Measurements from ENCODE around the gene SETD6. TPM values are rescaled to one million over a fixed set of nuclear protein-coding genes. Genes with fewer than 3 reads are reported as not detected.

Gene SETD6
- total and polyA plus RNA-seq, 2 of the 8 experiments (the other 6 are each of a cell fraction or from before 2014, with no cell fraction given), result 25.3 to 40.5 TPM

DNA sequence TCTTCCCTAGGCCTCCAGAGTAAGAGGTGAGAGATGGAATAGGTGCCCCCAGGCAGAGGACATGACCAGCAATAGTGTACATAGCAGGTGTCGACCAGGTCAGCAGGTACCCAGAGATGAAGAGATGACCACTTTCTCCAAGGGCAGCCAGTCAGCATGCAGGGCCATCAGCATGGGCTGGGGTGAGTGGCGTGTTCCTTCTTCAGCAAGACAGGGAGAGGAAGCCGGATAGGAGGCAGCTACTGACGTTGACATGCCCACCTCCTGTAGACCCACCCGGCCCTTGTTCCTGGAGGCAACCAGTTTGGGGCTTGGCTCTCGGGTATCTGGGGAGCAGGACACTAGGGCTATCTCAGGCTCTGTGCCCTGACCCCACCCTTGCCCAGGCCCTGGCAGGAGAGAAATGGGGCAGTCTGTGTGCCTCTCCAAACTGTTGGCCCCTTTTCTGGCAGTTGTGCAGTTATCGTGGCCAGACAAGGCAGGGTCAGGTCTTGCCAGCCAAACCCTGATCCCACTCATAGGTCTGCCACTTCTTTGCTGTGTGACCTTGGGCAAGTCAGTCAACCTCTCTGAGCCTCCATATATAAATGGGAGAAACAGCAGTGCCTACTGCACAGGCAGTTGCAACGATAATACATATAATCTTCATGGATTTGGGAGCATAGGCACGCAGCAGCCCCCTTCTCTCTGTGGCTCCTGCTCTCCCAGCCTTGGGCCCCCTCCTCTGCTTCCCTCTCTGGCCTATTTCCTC, 16.8 kb upstream of the SETD6 start:
- no peak overlapping the region for H2AFZ ChIP-seq (ENCODE audit: low read length)
- H3K18ac ChIP-seq (ENCODE audit: extremely low read depth, low read length), result no peak overlapping the region
- H2BK20ac ChIP-seq (ENCODE audit: low read length), result no peak overlapping the region
- H3K79me1 ChIP-seq (ENCODE audit: low read depth, low read length), result no peaks in the 10 kb centered on the region
- DNase-seq (ENCODE audit: low read depth in 1 of 2, low spot score in 2 of 2), result no peak
- no peak overlapping the region for H3K23ac ChIP-seq (ENCODE audit: insufficient read length)
- no peaks in the 10 kb centered on the region for H3K79me2 ChIP-seq (ENCODE audit: control insufficient read depth in 1 of 2, insufficient read depth in 2 of 2, low read length in 2 of 2)
- no peak overlapping the region for H3K27ac ChIP-seq (ENCODE audit: low read depth, low read length)
- no peak overlapping the region for H3K9ac ChIP-seq (replicated peaks in 1 of 4; ENCODE audit: extremely low read depth in 1 of 4, low read depth in 3 of 4, low read length in 3 of 4)
- H3K4me2 ChIP-seq (ENCODE audit: insufficient read depth in 1 of 2, low read depth in 2 of 2, low read length in 2 of 2), result no peak overlapping the region
- H3K36me3 ChIP-seq (ENCODE audit: control insufficient read depth in 2 of 4, insufficient read depth in 4 of 4, low read length in 3 of 4), result no peaks in the 10 kb centered on the region
- H3K14ac ChIP-seq (ENCODE audit: insufficient read length), result no peak overlapping the region
- H3K23me2 ChIP-seq (ENCODE audit: low read depth, low read length), result peaks cover 20% of the 10 kb centered on the region
- no peak overlapping the region for H2AK5ac ChIP-seq (ENCODE audit: low read depth, low read length)
- no peak overlapping the region for H2BK12ac ChIP-seq (ENCODE audit: low read depth, low read length)
- no peak for FAIRE-seq
- WGBS, 2 experiments (ENCODE audit: extremely low coverage in 1 of 2, insufficient coverage in 1 of 2, insufficient read length in 1 of 2, insufficient replicate concordance in 2 of 2, low coverage in 1 of 2, low lambda C conversion rate in 2 of 2, missing lambda C conversion rate in 1 of 2), result 91% methylated on average over 9 of the region's 9 CpGs; no CpG with 5 or more reads in 1 of the 2 experiments
- no peak overlapping the region for H2BK15ac ChIP-seq (ENCODE audit: low read length)
- TF ChIP-seq POLR2A (IDR thresholded peaks at IDR 0.05; ENCODE audit: control extremely low read depth in 1 of 2, low read depth in 2 of 2, low read length in 2 of 2) (no peak), JUN (IDR thresholded peaks at IDR 0.05; ENCODE audit: low read depth, low read length) (no peak), KDM1A (IDR thresholded peaks at IDR 0.05; ENCODE audit: borderline replicate concordance, low read length) (peak; percentile 65; the same call in 1 of the 2 replicates), PHF8 (conservative IDR thresholded peaks at IDR 0.05; ENCODE audit: low read depth, low read length) (no peak), SIX5 (IDR thresholded peaks at IDR 0.05; ENCODE audit: low read depth, low read length) (no peak), POLR2AphosphoS5 (IDR thresholded peaks at IDR 0.05; ENCODE audit: low read depth, low read length) (no peak)
- peaks cover 0 to 8% (median 6%) of the 10 kb centered on the region in 4 experiments; a peak in 4 of 7 replicates for H3K27me3 ChIP-seq (replicated peaks in 1 of 4; ENCODE audit: control insufficient read depth in 3 of 4, extremely low read depth in 1 of 4, insufficient read depth in 3 of 4, low read length in 3 of 4)
- no peak overlapping the region for H4K8ac ChIP-seq (ENCODE audit: extremely low read depth, insufficient read depth, low read length)
- POLR2A ChIA-PET (ENCODE audit: partially characterized antibody), result interaction anchor here (1.5 to 1.6 kb wide), 2 partner anchors 8 to 13 kb away, joined by 3 to 5 read pairs; no protein-coding TSS in a partner anchor
- H2BK120ac ChIP-seq (replicated peaks; ENCODE audit: low read depth, low read length), result no peak overlapping the region
- H3K4me3 ChIP-seq (ENCODE audit: extremely low read depth in 1 of 4, insufficient read depth in 2 of 4, low read depth in 3 of 4, low read length in 4 of 4), result no peak overlapping the region
- CTCF ChIA-PET (ENCODE audit: partially characterized antibody), result interaction anchor here (0.6 to 2.2 kb wide), 7 partner anchors 8 to 162 kb away, joined by 3 to 9 read pairs (median 6); partner anchors contain the start of gene GINS3
- no peaks in the 10 kb centered on the region for H4K20me1 ChIP-seq (replicated peaks in 1 of 2; ENCODE audit: control insufficient read depth in 1 of 2, insufficient read depth in 2 of 2, low read length in 2 of 2)
- H3K9me3 ChIP-seq (ENCODE audit: insufficient read depth in 2 of 2, low read depth in 1 of 2, low read length in 1 of 2), result no peaks in the 10 kb centered on the region
- H4K5ac ChIP-seq (ENCODE audit: insufficient read length, low read depth, low read length), result no peak overlapping the region
- no peak overlapping the region for H3K56ac ChIP-seq (replicated peaks; ENCODE audit: insufficient read length, low read depth, low read length)
- no peak overlapping the region for H2BK5ac ChIP-seq (ENCODE audit: low read depth, low read length)
- H3K4ac ChIP-seq (replicated peaks; ENCODE audit: insufficient read length, low read depth, low read length), result no peak overlapping the region
- H4K91ac ChIP-seq (replicated peaks; ENCODE audit: insufficient read length, low read length), result no peak overlapping the region
- H3K4me1 ChIP-seq (replicated peaks in 1 of 4; ENCODE audit: control insufficient read depth in 3 of 4, insufficient read depth in 4 of 4, low read length in 3 of 4), result peaks cover 0 to 33% (median 24%) of the 10 kb centered on the region in 4 experiments; a peak in 6 of 7 replicates
